Stimulated activated CD8-positive, alpha-beta memory T cell treated with anti-CD3 and anti-CD28 coated beads, Interleukin-12 subunit alpha, Interleukin-12 subunit beta, amount 100 ng/mL, for 4 hours (primary cell): ENCODE data around the gene ZNF750.

Experiments
- DNase-seq: peaks from one replicate; pipeline ENCODE4 v3.0.0-alpha.2; 2020; ENCODE audit warnings: low read depth

The ZNF750 gene

GRCh38 chr17:82835122-82835521 lies 4.7 kb downstream of the ZNF750 start:
- no peak for DNase-seq

- no peak for DNase-seq
Observed at GRCh38 chr17:82832881-82833475, 6.8 kb downstream of the ZNF750 start.

GRCh38 chr17:82832411-82832810 lies 7.4 kb downstream of the ZNF750 start:
- DNase-seq, result no peak

GRCh38 chr17:82831818-82832200 lies 8.0 kb downstream of the ZNF750 start:
- no peak for DNase-seq

GRCh38 chr17:82831041-82831817 lies 8.6 kb downstream of the ZNF750 start:
- no peak for DNase-seq

- no peak for DNase-seq
Observed at GRCh38 chr17:82830249-82830661, 9.6 kb downstream of the ZNF750 start.

GRCh38 chr17:82828875-82829487 lies 10.8 kb downstream of the ZNF750 start:
- DNase-seq, result no peak

GRCh38 chr17:82826956-82827355 lies 12.9 kb downstream of the ZNF750 start:
- DNase-seq, result no peak

GRCh38 chr17:82826211-82826610 lies 13.6 kb downstream of the ZNF750 start:
- DNase-seq, result no peak

GRCh38 chr17:82825540-82826124 lies 14.2 kb downstream of the ZNF750 start:
- no peak for DNase-seq

- DNase-seq, result no peak
Observed at GRCh38 chr17:82823004-82823403, 16.8 kb downstream of the ZNF750 start.

- DNase-seq, result no peak
Observed at GRCh38 chr17:82822281-82822680, 17.5 kb downstream of the ZNF750 start.

- DNase-seq, result no peak
Observed at GRCh38 chr17:82821554-82821953, 18.3 kb downstream of the ZNF750 start.

GRCh38 chr17:82820278-82821251 lies 19.3 kb downstream of the ZNF750 start:
- DNase-seq, result no peak

GRCh38 chr17:82817947-82818346 lies 21.9 kb downstream of the ZNF750 start:
- DNase-seq, result no peak

GRCh38 chr17:82816358-82816757 lies 23.5 kb downstream of the ZNF750 start:
- DNase-seq, result no peak

GRCh38 chr17:82815790-82816305 lies 24.0 kb downstream of the ZNF750 start:
- no peak for DNase-seq

GRCh38 chr17:82815354-82815753 lies 24.5 kb downstream of the ZNF750 start:
- DNase-seq, result no peak

- DNase-seq, result no peak
Observed at GRCh38 chr17:82814834-82815233, 25.0 kb downstream of the ZNF750 start.

GRCh38 chr17:82813299-82814051 lies 26.3 kb downstream of the ZNF750 start:
- DNase-seq, result no peak

- no peak for DNase-seq
Observed at GRCh38 chr17:82812601-82813000, 27.2 kb downstream of the ZNF750 start.
